GM19099 (cell line): Measurements from ENCODE around the gene NECTIN3.

Experiments
- POLR2A ChIP-seq: IDR thresholded peaks from 3 replicates; pipeline ENCODE4 v1.6.1; 2011; ENCODE audit warnings: low read depth; ENCODE audit not compliant: insufficient read length; ENCODE audit errors: extremely low read depth

Gene NECTIN3

GRCh38 chr3:111215481-111215880 is 143.9 kb downstream of the NECTIN3 start:
- no peak for TF ChIP-seq POLR2A

GRCh38 chr3:111218615-111219014 is 147.0 kb downstream of the NECTIN3 start:
- no peak for TF ChIP-seq POLR2A

- no peak for TF ChIP-seq POLR2A
Measured at GRCh38 chr3:111227216-111227615, 155.6 kb downstream of the NECTIN3 start.

GRCh38 chr3:111229301-111229700 is 157.7 kb downstream of the NECTIN3 start:
- no peak for TF ChIP-seq POLR2A

- no peak for TF ChIP-seq POLR2A
Measured at GRCh38 chr3:111236836-111237713, 165.5 kb downstream of the NECTIN3 start.

- TF ChIP-seq POLR2A, result no peak
Measured at GRCh38 chr3:111237946-111238345, 166.3 kb downstream of the NECTIN3 start.

- no peak for TF ChIP-seq POLR2A
Measured at GRCh38 chr3:111238885-111239284, 167.3 kb downstream of the NECTIN3 start.

- no peak for TF ChIP-seq POLR2A
Measured at GRCh38 chr3:111241960-111242359, 170.3 kb downstream of the NECTIN3 start.
